HepG2 (cell line): ENCODE data around the gene GGA2. TPM values are rescaled to one million over a fixed set of nuclear protein-coding genes. Genes with fewer than 3 reads are reported as not detected.

ENCODE experiments used
- AGO1 ChIP-seq: fragments of 200-400 bp; formaldehyde crosslinking; IDR thresholded peaks from 2 replicates; pipeline ENCODE4 v1.6.1; 2017; ENCODE audit warnings: mild to moderate bottlenecking, low read depth, low read length, moderate library complexity; ENCODE audit not compliant: poor library complexity, severe bottlenecking
- ATRX ChIP-seq: sonication (generic); formaldehyde crosslinking; IDR thresholded peaks from 2 replicates; pipeline ENCODE4 v1.4.0; 2020; ENCODE audit warnings: missing genetic modification reagents, borderline replicate concordance
- BORCS8-MEF2B ChIP-seq: sonication (generic); formaldehyde crosslinking; IDR thresholded peaks from 2 replicates; pipeline ENCODE4 v1.8.0; 2022; ENCODE audit warnings: mild to moderate bottlenecking, missing genetic modification reagents
- CEBPG ChIP-seq: IDR thresholded peaks from 2 replicates; pipeline ENCODE4 v1.6.1; 2016
- ETV6 ChIP-seq: sonication (generic); formaldehyde crosslinking; conservative IDR thresholded peaks from 2 replicates; pipeline ENCODE4 v1.4.0; 2020; ENCODE audit warnings: missing genetic modification reagents
- FOXC1 ChIP-seq: sonication (generic); formaldehyde crosslinking; IDR thresholded peaks from 2 replicates; pipeline ENCODE4 v1.8.0; 2022; ENCODE audit warnings: mild to moderate bottlenecking, missing genetic modification reagents, borderline replicate concordance
- FOXO1 ChIP-seq: sonication (generic); formaldehyde crosslinking; IDR thresholded peaks from 2 replicates; pipeline ENCODE4 v1.4.0; 2020; ENCODE audit warnings: missing genetic modification reagents
- GABPA ChIP-seq, 2 experiments: IDR thresholded peaks; 2 replicates each; pipeline ENCODE4 v1.6.1; 2011 to 2016; ENCODE audit warnings: low read depth in 2 of 2, low read length in 1 of 2, missing biosample characterization in 1 of 2, missing genetic modification characterization in 1 of 2
- GATAD1 ChIP-seq: IDR thresholded peaks from 2 replicates; pipeline ENCODE4 v1.6.1; 2016; ENCODE audit warnings: missing genetic modification reagents, missing compliant biosample characterization
- MEF2D ChIP-seq: sonication (generic); formaldehyde crosslinking; IDR thresholded peaks from 2 replicates; pipeline ENCODE4 v1.5.1; 2020; ENCODE audit warnings: mild to moderate bottlenecking, missing genetic modification reagents
- MEIS2 ChIP-seq: sonication (generic); formaldehyde crosslinking; IDR thresholded peaks from 2 replicates; pipeline ENCODE4 v1.9.0; 2021; ENCODE audit warnings: mild to moderate bottlenecking, missing genetic modification reagents
- NAIF1 ChIP-seq: sonication (generic); formaldehyde crosslinking; IDR thresholded peaks from 2 replicates; pipeline ENCODE4 v1.5.0; 2020; ENCODE audit warnings: mild to moderate bottlenecking, missing genetic modification reagents, borderline replicate concordance
- PTBP1 ChIP-seq: fragments of 200-400 bp; formaldehyde crosslinking; IDR thresholded peaks from 2 replicates; pipeline ENCODE4 v1.6.1; 2018; ENCODE audit warnings: low read length, low read depth; ENCODE audit not compliant: poor library complexity, severe bottlenecking
- SATB2 ChIP-seq: sonication (generic); formaldehyde crosslinking; IDR thresholded peaks from 2 replicates; pipeline ENCODE4 v1.5.0; 2020; ENCODE audit warnings: missing genetic modification reagents
- SIX1 ChIP-seq: sonication (generic); formaldehyde crosslinking; IDR thresholded peaks from 2 replicates; pipeline ENCODE4 v1.4.0; 2020; ENCODE audit warnings: missing genetic modification reagents, borderline replicate concordance
- SRSF4 ChIP-seq: fragments of 200-400 bp; formaldehyde crosslinking; IDR thresholded peaks from one replicate; pipeline ENCODE4 v1.6.1; 2018; ENCODE audit warnings: mild to moderate bottlenecking, low read depth, low read length, moderate library complexity; ENCODE audit not compliant: poor library complexity, severe bottlenecking
- ZFYVE20 ChIP-seq: sonication (generic); formaldehyde crosslinking; IDR thresholded peaks from 2 replicates; pipeline ENCODE4 v1.8.0; 2023; ENCODE audit warnings: low read depth, mild to moderate bottlenecking, moderate library complexity, missing genetic modification reagents, borderline replicate concordance
- ZNF709 ChIP-seq: sonication (generic); formaldehyde crosslinking; IDR thresholded peaks from 2 replicates; pipeline ENCODE4 v1.5.0; 2020; ENCODE audit warnings: mild to moderate bottlenecking, missing genetic modification reagents
- ZNF788 ChIP-seq: sonication (generic); formaldehyde crosslinking; IDR thresholded peaks from 2 replicates; pipeline ENCODE4 v1.5.0; 2020; ENCODE audit warnings: mild to moderate bottlenecking, missing genetic modification reagents, borderline replicate concordance
- polyA plus RNA-seq, 8 experiments: library from polyadenylated mRNA; depleted of rRNA in 3 of 8; stranded (reverse) in 7 of 8; unstranded in 1 of 8; fragments of >200 nt; fragmentation: Illumina TruSeq in 4 of 8; extraction: Trizol in 4 of 8; gene quantifications; 2 replicates each; pipeline versions ENCODE4 v1.2.1 to v1.2.3, GENCODE V29; 2011 to 2016; ENCODE audit warnings: low read depth in 4 of 8, missing spikeins in 1 of 8, mixed read lengths in 1 of 8; ENCODE audit not compliant: insufficient read depth in 1 of 8
- total RNA-seq, 5 experiments: library from RNA; depleted of rRNA; stranded (reverse); fragments of >200 nt; fragmentation: Illumina TruSeq; extraction: Trizol; gene quantifications; 2 replicates each; pipeline ENCODE4 v1.2.3, GENCODE V29; 2016; ENCODE audit warnings: low read depth in 1 of 5
- TF ChIP-seq, protein P1 (sequence below): sonication (generic); formaldehyde crosslinking; IDR thresholded peaks from 2 replicates; pipeline ENCODE4 v1.4.0; 2020; ENCODE audit warnings: missing genetic modification reagents, borderline replicate concordance
- TF ChIP-seq, protein P2 (sequence below): sonication (generic); formaldehyde crosslinking; IDR thresholded peaks from 2 replicates; pipeline ENCODE4 v1.4.0; 2020; ENCODE audit warnings: low read depth, missing genetic modification reagents

Gene GGA2
- total and polyA plus RNA-seq, 2 of the 13 experiments (the other 11 are each of a cell fraction or from before 2014, with no cell fraction given): 51.5 to 69.8 TPM

DNA sequence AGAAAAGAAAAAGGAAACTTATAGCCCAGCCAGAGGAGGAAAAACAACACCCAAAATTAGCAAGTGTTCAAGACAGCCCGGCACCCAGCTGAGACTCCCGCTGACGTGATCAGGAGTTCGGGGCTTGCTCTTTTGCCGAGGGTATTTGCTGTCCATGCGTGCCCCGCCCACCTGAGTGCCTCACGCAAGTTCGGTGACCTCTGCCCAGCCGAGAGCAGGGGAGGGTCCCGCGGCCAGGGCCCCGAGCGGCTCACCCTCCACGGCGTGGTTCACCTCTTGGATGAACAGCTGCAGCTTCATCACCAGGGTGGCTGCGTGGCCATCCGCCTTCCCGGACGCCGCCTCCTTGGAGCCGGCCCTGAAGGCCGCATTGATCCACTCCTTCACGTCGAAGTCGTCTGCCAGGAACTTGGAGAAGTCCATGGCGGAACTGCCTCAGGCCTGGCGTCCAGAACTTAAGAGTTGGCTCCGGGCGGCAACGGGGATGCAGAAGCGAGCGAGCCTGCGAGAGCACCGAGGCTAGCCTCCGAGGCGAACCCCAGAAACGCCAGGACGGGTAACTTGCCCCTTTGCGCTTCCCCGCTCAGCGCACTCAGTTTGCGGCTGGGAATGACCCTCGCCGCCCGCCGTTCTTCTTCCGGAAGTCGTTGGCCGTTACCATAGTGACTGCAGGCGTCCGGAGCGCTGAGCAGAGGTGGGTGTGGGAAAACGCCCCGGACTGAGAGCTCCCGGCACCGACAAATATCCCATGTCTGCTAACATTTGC lies 57.5 kb downstream of the GGA2 start, which contains the start of gene COG7 (continued):
- TF ChIP-seq GABPA (IDR thresholded peaks at IDR 0.05; ENCODE audit: low read depth, low read length) (peak; percentile 75), GABPA (CRISPR knock-in tag; IDR thresholded peaks at IDR 0.05; ENCODE audit: low read depth) (peak; percentile 97), MEIS2 (CRISPR knock-in tag) (peak; percentile 95; the same call in 1 of the 2 replicates), CEBPG (peak; percentile 19), SATB2 (CRISPR knock-in tag) (peak; percentile 95), ZNF709 (CRISPR knock-in tag) (peak; percentile 99), MEF2D (CRISPR knock-in tag) (peak; percentile 98), PTBP1 (peak; percentile 47), ATRX (no peak), BORCS8-MEF2B (CRISPR knock-in tag) (peak; percentile 98), FOXO1 (CRISPR knock-in tag) (peak; percentile 74), ZFYVE20 (0 out of 2 replicates have a peak, but pooled peaks have one; percentile 43), NAIF1 (CRISPR knock-in tag) (peak; percentile 94), SIX1 (CRISPR knock-in tag) (peak; percentile 49; the same call in 1 of the 2 replicates), ETV6 (peak; percentile 88), FOXC1 (CRISPR knock-in tag) (peak; percentile 97), AGO1 (peak; percentile 81), GATAD1 (CRISPR knock-in tag) (peak; percentile 96), SRSF4 (peak; percentile 66), ZNF788 (CRISPR knock-in tag) (peak; percentile 99)
- TF ChIP-seq, protein P1, sequence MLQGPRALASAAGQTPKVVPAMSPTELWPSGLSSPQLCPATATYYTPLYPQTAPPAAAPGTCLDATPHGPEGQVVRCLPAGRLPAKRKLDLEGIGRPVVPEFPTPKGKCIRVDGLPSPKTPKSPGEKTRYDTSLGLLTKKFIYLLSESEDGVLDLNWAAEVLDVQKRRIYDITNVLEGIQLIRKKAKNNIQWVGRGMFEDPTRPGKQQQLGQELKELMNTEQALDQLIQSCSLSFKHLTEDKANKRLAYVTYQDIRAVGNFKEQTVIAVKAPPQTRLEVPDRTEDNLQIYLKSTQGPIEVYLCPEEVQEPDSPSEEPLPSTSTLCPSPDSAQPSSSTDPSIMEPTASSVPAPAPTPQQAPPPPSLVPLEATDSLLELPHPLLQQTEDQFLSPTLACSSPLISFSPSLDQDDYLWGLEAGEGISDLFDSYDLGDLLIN (CRISPR knock-in tag): peak; percentile 96
- TF ChIP-seq, protein P2, sequence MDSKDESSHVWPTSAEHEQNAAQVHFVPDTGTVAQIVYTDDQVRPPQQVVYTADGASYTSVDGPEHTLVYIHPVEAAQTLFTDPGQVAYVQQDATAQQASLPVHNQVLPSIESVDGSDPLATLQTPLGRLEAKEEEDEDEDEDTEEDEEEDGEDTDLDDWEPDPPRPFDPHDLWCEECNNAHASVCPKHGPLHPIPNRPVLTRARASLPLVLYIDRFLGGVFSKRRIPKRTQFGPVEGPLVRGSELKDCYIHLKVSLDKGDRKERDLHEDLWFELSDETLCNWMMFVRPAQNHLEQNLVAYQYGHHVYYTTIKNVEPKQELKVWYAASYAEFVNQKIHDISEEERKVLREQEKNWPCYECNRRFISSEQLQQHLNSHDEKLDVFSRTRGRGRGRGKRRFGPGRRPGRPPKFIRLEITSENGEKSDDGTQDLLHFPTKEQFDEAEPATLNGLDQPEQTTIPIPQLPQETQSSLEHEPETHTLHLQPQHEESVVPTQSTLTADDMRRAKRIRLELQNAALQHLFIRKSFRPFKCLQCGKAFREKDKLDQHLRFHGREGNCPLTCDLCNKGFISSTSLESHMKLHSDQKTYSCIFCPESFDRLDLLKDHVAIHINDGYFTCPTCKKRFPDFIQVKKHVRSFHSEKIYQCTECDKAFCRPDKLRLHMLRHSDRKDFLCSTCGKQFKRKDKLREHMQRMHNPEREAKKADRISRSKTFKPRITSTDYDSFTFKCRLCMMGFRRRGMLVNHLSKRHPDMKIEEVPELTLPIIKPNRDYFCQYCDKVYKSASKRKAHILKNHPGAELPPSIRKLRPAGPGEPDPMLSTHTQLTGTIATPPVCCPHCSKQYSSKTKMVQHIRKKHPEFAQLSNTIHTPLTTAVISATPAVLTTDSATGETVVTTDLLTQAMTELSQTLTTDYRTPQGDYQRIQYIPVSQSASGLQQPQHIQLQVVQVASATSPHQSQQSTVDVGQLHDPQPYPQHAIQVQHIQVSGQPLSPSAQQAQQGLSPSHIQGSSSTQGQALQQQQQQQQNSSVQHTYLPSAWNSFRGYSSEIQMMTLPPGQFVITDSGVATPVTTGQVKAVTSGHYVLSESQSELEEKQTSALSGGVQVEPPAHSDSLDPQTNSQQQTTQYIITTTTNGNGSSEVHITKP (CRISPR knock-in tag): peak; percentile 74
